ENCODE measurements around the gene BRAP.
"Not testable (repeated sequence)": the region's sequence is repeated elsewhere in the genome, so short reads cannot be mapped to it uniquely, and the experiment has no call there.

BRAP gene

GRCh38 chr12:111684485-111685198 is 1.1 kb downstream of the BRAP start:
- DNase-seq (ENCODE audit: low read depth in 1 of 2, low spot score in 1 of 2) = not testable (repeated sequence)

DNA sequence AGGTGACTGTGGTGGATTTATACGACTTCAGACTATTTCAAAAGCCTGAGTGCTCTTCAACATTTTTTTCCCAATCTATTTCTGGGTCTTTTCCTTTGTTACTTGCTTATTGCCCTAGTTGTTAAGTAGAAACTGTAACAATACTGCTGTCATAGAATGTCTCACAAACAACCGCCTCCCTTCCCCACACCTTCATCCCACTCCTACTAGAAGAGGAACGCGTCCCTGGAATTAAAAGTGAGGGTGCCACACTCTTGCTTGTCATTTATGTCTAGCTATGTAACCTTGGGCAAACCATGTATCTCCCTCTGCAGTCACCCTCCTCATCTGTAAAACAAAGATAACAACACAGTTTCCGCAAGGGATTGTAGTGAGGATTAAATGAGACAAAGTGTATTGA is 8.6 kb downstream of the BRAP start:
- DNase-seq (ENCODE audit: low read depth in 1 of 2, low spot score in 1 of 2) = no peak

DNA sequence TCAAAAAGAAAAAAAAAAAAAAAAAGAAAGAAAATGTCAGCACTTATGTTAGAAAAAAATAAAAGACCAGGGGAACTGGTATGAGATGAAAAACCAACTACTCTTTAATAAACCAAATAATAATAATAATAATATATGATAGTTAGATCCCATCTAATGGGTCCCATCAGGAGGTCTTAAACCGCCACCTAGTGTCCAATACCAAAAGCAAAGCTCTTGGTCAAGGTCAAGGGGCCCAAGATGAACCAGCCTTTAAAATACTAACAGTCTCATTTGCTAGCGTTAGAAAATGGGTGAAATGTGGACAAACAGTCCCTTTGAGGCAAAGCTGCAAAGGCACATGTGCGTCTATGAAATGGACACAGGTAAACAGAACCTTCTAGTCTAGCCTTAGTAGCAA is 12.3 kb downstream of the BRAP start:
- DNase-seq (ENCODE audit: low read depth in 1 of 2, low spot score in 1 of 2) = no peak

DNA sequence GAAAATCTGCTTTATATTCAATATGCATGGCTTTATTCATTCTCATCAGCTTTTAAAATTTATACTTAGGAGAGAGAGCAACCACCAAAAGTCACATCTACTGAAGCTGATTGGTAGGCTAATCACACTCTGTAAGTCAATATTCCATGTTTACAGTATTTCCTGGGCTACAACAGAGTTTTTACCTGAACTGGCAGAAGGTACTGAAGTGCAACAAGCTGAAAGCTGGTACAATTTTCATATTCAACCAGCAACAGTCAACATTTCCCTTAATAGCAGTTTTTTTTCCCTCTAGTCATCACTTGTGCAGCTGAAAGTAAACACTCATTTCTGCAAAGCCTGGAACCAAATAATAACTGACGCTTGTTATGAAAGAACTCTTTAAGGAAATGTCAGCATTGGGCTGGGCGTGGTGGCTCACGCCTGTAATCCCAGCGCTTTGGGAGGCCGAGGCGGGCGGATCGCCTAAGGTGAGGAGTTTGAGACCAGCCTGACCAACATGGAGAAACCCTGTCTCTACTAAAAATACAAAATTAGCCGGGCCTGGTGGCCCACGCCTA is 12.9 kb downstream of the BRAP start:
- DNase-seq (ENCODE audit: low read depth in 1 of 2, low spot score in 1 of 2) = no peak

DNA sequence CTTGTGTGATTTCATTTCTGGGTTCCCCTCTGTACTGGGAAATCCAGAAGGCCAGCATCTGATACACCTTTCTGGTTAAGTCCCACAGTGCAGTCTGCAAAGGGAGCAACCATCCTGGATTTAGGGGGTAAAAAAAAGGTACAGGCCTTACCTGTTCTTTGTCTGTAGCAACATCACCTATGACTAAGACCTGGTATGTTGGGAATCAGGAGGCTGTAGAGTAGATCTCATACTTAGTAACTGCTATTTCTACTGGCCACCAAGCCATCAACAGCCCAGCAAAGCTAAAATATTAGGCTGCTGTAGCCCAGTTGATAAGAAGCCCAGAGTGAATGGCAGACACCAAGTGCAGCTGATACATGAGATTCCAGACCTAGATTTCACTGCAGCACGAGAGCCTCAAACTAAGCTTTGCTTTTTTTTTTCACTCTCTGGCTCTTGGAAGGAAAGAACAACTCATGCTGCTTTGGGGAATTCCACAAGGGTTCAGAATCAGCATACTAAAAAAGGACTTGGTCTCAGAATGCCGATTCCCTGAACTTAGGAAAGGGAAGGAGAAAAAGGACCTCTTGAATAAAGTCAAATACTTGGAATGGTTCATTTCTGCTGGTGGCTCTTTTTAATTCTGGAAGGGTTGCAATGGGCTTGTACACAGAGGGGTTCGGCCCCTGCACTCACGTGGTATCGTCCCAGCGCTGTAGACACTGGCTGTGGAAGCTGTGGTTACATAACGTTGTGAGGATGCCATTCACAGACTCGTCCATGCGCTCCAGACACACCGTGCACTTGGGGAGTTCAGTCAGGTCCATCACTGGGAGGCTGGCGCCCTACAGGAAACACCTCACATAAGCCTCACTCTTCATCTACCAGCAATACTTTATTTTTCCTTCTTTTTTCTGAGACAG is 20.5 kb downstream of the BRAP start:
- DNase-seq (ENCODE audit: low read depth in 1 of 2, low spot score in 1 of 2) = no peak

DNA sequence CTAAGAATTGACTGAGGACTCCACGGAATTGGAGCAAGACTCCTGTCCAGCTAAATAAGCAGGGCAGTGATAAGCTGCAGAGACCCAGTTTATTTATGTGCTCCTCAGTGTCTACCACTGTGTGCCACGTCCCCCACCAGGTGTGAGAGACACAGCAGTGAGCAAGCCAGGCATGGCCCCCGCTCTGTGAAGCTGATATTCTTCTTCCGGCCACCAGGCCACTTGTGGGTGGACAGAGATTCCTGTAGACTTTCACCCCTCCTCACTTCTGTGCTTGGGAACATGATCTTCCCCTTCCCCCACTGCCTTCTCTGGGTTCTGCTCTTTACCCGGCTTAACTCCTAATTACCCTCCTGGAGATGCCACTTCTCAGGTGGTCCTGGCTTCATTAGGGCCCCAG is 21.3 kb downstream of the BRAP start:
- no peak for DNase-seq (ENCODE audit: low read depth in 1 of 2, low spot score in 1 of 2)

DNA sequence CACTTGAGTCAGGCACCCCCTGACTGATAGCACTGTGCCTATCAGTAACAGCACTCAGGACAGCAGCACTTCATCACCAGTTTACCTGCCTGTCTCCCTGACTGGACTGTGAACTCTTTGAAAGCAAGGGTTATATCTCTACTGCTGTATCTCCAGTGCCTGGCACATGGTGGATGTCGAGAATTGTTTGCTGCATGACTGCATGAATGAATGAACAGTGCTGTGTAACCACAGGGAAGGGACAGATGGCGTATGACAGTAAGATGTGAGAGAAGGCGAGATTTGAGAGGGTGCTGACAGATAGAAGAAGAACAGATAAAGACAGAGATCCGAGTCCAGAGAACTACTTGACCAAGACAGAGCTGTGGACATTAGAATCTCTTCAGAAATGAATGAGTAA is 29.7 kb downstream of the BRAP start:
- DNase-seq (ENCODE audit: low read depth in 1 of 2, low spot score in 1 of 2) = no peak

DNA sequence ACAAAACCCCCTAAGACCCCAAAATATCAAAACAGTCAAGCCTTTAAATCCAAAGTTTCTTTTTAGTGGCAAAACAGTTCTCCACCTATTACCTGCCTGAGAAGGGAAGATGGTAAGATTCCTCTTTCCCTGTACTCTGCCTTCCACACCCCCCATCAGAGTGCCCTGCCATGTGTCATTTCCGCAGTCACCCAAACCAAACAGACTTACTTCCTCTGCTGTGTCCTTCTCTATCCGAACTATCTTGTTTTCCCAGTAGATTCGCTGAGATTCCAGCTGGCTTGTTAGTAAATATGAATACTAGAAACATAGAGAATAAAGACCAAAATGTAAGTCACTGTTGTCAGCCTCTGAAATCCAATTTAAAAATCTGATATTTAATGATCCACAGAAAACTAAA is 30.4 kb downstream of the BRAP start:
- DNase-seq (ENCODE audit: low read depth in 1 of 2, low spot score in 1 of 2) = no peak

GRCh38 chr12:111653596-111653995 is 32.2 kb downstream of the BRAP start:
- no peak for DNase-seq (ENCODE audit: low read depth in 1 of 2, low spot score in 1 of 2)

GRCh38 chr12:111652530-111652929 is 33.2 kb downstream of the BRAP start:
- not testable (repeated sequence) for DNase-seq (ENCODE audit: low read depth in 1 of 2, low spot score in 1 of 2)

GRCh38 chr12:111650912-111651311 is 34.8 kb downstream of the BRAP start:
- no peak for DNase-seq (ENCODE audit: low read depth in 1 of 2, low spot score in 1 of 2)

DNA sequence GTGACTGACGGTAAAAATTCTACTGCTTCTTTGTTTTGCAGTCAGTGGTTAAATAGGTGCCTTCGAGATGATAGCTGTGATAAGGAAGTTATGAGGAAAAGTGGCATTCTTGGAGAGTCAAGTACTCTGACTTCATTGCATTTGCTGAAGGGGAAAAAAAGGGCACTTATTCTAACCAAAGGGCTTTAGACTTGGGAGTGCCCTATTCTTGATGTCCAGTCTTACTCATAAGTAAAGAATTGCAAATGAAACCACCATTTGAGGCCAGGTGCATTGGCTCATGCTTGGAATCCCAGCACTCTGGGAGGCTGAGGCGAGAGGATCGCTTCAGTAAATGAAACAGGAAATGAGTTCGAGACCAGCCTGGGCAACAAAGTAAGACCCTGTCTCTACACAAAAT is 40.3 kb downstream of the BRAP start:
- DNase-seq (ENCODE audit: low read depth in 1 of 2, low spot score in 1 of 2) = no peak

GRCh38 chr12:111643427-111643826 is 42.3 kb downstream of the BRAP start:
- DNase-seq (ENCODE audit: low read depth in 1 of 2, low spot score in 1 of 2) = no peak

- DNase-seq (ENCODE audit: low read depth in 1 of 2, low spot score in 1 of 2) = no peak
Measured at GRCh38 chr12:111642681-111643426, 42.9 kb downstream of the BRAP start.

DNA sequence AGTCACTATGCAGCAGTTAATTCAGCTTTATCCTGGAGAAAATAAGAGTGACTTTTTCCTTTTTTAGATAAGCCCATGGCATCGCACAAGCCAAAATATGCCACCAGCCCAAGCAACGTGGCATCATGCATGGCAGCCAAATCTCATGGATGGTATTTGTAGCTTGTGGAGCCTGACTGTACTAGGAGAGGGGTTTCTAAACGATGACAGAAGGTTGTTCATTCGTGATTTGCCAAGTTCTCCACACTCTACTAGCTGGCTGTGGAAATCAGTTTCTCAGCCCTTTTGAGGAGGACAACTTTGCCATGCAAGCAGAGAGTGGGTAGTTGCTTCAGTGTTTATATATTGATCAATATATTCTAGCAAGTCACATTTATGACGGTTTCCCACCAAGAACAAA is 45.2 kb downstream of the BRAP start:
- no peak for DNase-seq (ENCODE audit: low read depth in 1 of 2, low spot score in 1 of 2)

GRCh38 chr12:111638556-111638955 is 47.2 kb downstream of the BRAP start:
- no peak for DNase-seq (ENCODE audit: low read depth in 1 of 2, low spot score in 1 of 2)

DNA sequence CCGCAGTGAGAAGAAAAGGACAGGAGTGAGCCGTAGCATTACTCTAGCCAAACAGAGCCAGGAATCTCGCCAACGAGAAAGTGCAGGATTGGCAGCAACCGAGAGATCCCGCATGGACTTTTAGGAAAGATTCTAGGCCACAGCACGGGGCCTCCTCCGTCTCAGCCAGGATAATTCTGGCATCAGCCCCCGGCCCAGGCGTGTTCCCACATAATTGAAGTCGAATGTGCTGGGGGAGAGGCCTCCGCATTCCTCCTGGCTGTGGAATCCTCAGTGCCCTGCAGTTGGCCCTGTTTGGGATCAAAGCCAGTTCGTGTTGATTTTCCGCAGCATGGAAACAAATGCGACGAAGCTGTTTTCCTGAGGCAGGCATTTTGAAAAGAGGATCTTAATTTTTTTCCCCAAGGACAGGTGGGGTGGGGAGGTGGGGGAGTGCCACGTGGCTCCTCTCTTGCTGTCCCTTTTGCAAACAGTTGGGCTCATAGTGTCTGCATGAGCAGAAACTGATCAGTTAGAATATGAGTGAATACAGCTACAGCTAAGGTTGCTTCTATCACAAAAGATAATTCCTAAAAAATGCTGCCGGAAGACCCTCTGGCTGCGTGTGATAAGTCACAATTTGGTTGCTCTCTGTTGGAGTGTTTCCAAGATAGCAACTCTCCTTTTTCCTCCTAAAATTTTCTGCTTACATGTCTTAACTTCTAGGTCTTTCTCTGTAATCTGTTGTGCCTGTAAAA is 49.4 kb downstream of the BRAP start:
- DNase-seq (ENCODE audit: low read depth in 1 of 2, low spot score in 1 of 2) = no peak

DNA sequence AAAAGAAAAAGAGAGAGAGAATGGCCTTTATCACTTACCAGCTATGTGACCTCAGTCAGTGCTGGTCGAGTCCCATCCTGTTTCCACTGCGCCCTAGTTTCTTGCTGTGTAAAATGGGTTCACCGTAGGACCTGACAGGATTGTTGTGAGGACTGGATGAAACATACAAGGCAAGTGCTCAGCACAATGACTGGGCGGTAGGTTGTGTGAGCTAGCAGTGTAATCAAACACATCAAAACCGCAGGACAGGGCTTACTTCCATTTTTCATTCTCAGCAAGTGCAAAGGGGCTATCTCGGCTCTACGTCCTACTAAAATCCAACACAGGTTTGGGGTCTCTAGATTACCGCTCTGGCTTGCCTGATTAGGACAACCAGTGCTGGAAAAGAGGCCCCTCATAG is 50.2 kb downstream of the BRAP start:
- no peak for DNase-seq (ENCODE audit: low read depth in 1 of 2, low spot score in 1 of 2)

- no peak for DNase-seq (ENCODE audit: low read depth in 1 of 2, low spot score in 1 of 2)
Measured at GRCh38 chr12:111628505-111629260, 57.1 kb downstream of the BRAP start.

GRCh38 chr12:111626230-111626629 is 59.5 kb downstream of the BRAP start:
- no peak for DNase-seq (ENCODE audit: low read depth in 1 of 2, low spot score in 1 of 2)

All from activated CD4-positive, alpha-beta T cell treated with anti-CD3 and anti-CD28 coated beads, Interleukin-2, amount 50 U/mL, for 24 hours (primary cell).